HG03066 (cell line): ENCODE data around the gene CCDC170.

Experiments used
- ATAC-seq: cut with Tn5 transposase; IDR thresholded peaks from one replicate; pipeline ENCODE4 v1.9.1; 2021; ENCODE audit warnings: low read depth; ENCODE audit not compliant: unreplicated experiment

Gene CCDC170

DNA sequence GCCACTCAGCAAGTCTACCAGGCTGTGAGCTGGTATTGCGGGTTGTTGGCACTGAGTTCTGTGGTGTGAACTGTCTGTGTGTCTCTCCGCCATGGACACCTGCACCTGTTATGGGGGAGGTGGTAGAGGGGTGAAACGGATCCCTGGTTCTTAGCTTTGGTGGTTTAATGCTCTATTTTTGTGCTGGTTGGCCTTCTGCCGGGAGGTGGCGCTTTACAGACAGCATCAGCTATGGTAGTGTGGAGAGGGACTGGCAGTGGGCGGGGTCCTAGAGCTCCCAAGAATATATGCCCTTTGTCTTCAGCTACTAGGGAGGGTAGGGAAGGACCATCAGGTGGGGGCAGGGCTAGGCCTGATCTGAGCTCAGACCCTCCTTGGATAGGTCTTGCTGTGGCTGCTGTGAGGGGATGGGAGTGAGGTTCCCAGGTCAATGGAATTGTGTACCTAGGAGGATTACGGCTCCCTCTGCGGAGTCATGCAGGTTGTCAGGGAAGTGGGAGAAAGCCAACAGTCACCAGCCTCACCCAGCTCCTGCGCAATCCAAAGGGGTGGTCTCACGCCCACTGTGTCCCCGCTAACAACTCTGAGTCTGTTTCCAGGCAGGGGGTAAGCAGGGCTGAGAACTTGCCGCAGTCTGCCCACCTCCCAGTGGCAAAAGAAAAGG is 154.3 kb downstream of the CCDC170 start:
- no peak for ATAC-seq

DNA sequence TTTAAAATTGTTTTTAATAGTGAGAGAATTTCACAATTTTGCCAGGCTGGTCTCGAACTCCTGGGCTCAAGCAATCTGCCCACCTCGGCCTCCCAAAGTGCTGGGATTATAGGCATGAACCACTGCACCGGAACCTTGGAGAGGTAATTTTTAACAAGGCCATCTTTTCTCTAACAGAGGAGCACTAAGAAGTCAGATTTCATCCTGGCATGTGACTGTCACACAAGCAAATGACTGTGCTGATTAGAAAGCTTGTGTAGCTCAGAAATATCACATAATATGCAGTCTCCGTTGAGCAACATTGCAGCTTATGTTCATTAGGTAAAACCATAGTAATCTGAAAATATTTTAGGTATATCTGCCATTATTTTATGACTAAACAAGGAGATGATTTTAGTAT is 156.0 kb downstream of the CCDC170 start:
- ATAC-seq, result no peak

DNA sequence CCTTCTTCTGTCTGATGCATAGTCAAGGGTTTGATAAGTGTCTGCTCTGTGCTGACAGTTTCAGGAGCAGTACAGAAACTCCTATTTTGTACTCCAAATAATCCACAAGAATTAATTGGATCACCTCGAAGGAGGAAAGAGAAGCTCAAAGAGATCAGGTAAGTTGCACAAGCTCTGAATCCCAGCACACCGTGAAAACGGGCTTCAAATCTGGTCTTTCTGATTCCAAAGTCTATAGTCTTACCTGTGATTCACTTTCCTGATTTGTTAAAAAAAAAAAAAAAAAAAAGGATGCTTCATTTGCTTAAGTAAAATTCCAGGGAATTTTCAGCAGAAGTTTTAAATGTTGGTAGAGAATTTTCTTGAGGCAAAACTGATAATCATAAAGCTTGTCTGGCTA is 157.8 kb downstream of the CCDC170 start:
- no peak for ATAC-seq

DNA sequence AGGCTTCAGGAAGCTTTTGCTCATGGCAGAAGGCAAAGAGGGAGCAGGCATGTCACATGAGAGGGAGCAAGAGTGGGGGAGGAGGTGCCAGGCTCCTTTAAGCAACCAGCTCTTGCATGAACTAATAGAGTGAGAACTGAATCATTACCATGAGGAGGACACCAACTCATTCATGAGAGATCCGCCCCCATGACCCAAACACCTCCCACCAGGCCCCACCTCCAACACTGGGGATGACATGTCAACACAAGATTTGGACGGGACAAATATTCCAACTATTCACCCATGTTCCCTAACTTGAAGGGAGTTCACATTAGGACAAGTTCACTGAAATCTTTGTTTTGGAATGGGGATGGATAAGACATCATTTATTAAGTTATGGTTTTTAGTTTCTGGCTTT is 158.5 kb downstream of the CCDC170 start:
- no peak for ATAC-seq

DNA sequence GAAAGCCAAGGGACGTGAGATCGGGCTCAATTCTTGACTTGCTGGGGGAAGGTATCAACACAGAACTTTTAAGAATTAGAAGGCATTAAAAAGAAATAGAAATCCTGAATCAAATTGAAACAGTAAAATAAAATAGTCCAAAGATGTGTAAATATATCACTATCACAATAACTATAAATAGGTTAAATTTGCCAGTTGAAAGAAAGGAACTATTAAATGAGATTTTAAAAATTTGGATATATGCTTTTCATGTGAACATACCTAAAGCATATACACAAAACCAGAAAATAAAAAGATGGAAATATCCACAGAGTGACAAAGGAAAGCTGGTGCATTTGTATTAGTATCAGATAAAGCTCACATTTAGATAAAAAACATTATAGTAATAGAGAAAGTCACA is 161.3 kb downstream of the CCDC170 start:
- no peak for ATAC-seq

DNA sequence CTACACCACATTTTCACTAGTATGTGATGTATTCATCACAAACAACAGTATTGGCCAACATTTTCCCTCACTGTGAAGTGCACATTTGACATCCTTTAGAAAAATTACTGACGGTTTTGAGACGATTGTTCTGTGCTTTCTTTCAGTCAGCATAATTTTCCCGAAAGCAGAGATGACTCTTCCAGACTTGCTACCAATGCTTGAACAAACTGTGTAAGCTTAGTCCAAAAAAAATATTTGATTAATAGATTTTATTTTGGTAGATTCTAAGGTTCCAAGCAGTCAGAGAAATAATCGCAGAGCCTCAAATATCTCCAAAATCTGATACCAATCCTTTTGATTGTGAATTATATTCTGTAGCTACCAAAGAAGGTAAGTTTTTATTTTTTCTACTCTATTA is 162.6 kb downstream of the CCDC170 start:
- no peak for ATAC-seq

DNA sequence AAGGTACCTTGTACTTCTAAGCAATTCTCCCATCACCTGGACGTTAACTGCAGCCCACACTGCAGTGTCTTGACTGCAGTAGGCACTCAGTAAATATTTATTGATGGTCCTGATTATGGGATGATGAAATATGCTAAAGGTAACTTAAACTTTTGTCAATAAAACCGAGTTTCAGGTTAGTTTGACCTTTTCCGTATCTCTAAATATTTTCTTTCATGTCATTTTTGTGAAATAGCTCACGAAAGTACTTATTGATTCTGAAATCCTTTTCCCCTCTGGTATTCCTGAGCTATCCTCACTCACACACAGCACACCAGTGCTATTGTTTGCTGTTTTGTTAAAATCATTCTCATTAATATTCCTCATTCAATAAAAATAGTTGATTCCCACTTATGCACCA is 164.3 kb downstream of the CCDC170 start:
- no peak for ATAC-seq

DNA sequence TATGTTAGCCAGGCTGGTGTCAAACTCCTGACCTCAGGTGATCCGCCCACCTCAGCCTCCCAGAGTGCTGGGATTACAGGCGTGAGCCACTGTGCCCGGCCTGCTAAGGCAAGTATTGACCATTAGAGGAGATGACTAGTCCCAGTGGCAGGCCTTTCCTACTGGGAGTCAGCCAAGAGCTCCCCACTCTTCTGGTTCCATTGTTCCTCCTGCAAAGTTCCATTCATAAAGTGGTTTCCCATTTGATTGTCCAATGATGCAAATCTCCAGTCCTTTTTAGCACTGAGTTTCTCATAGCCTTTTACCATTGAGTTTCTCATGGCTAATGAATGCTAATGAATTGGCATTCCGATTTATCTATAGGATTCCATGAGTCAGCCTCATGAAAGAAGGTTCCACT is 165.4 kb downstream of the CCDC170 start:
- no peak for ATAC-seq

DNA sequence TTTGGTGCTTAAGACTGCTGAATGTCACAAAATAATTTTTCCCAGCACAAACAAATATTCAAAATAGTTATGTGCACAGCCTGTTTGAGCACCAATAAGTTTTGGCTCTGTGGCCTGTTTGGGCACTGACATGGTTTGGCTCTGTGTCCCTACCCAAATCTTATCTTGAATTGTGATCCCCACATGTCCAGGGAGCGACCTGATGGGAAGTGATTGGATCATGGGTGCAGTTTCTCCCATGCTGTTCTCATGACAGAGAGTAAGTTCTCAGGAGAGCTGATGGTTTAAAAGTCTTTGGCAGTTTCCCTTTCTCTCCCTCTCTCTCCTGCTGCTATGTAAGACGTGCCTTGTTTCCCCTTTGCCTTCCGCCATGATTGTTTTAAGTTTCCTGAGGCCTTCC is 167.7 kb downstream of the CCDC170 start:
- no peak for ATAC-seq

DNA sequence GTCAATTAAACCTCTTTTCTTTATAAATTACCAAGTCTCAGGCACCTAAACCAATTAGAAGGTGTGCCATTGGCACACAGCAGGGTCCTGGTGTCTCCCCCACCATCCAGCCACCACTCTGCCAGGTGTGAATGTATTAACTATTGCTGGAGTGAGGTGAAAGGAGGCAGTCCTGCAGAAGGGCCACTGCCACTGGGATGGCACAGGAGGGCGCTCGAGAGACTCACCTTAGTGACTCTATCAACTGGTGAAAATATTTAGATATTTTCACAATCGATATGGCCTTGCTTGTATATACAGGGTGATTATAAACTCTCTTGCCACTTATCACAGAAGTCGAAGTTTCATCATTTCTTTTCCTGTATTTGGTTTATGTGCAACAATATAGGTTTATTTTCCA is 168.1 kb downstream of the CCDC170 start:
- no peak for ATAC-seq

DNA sequence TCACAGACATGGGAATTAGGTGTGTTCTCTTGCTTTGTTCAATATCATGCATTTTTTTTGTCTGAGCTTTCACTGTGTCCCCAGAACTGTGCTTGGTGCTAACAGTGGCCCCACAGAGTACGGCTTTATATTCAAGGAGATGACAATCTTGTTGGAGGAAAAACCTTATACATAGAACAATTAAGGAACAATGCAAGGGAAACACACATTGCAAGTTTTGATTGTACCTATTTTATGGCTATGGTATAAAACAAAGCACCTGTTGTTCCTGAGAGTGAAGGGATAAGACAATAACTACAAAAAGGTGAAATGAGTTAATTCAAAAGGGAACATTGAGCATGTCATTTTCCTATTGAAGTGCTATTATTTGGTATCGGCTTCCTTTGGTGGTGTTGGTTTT is 169.7 kb downstream of the CCDC170 start:
- ATAC-seq, result no peak

DNA sequence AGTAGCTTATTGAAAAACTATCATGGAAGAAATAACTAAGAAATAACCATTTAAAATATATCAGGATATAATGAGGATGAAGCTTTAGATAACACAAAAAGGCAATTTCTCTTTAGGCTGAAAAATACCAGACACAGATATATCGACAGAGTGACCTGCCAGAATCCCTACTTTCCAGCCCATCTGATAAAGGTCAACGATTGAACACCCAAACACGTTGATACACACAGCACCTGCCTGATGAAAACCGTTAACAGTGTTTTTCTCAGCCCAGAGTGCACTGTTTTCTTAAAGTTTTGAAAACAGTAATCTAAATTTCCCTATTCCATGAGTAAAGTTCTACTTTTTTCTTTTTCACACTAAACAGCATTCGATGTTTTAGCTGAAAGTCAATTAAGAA is 170.6 kb downstream of the CCDC170 start:
- no peak for ATAC-seq

DNA sequence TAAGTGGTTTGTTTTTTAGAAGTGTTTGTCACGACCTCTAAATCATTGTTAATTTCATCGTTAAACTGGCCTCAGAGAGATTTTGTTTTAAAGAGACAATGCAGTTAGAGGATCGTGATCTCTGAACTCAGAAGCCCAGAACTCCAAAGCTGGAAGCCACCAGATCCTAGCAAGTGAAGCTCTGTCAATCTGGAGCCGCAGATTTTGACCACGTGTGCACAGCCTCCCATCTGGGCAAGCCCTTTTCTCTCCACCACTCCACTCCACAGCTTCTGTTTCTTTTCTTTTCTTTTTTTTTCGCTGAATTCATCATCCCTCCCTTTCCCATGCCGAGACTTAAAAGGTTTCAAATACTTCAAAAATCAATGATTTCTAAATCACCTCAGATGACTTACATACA is 171.5 kb downstream of the CCDC170 start:
- no peak for ATAC-seq

DNA sequence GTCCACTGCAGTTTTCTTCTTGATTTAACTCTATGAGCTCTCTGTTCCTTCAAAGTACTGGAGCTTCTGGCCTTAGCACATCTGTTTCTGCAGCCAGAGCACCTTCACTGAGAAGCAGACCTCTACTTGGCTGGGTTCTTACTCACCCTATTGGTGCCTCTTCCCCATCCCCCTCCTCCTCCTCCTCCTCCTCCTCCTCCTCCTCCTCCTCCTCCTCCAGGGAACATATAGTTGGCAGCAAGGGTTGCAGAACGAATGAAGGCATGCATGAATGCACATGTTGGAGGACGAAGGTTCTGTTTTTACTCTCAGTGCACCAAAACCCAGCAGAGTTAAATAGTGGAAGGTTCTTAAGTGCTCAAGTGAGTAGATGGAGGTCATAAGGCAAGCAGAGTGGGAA is 172.7 kb downstream of the CCDC170 start:
- no peak for ATAC-seq

DNA sequence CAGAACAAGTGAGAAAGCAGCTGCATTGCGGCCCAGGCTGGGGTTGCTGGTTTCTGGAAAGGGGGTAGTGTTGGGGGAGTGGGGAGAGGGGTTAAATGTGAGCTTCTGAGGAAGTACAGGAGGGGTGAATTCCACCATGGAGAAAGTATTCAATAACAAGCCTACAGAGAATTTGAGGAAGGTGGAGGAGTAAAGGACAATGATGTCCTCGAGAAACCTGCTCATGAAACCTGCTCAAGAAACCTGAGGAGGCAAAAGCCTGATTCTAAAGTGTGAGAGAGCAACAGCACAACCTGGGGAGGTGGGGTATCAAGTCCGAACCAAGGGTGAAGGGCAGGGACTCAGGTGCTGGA is 175.4 kb downstream of the CCDC170 start:
- no peak for ATAC-seq

DNA sequence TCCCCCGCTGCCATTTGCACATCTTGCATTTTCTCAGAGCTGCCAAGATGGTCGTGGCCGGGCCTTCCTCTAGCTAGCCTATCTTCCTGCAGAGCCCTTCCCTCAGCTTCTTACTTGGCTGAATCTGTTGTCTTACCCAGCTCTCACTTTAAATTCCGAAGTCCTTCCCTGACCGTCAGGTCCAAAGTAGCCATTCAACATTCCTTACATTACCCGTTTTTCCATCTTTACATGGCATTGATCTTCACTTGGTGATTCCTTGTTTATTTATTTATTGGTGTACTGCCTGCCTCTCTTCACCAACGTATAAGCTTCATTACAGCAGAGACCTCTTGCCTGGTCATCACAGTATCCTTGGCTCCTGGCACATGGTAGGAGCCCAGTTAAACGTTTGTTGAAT is 176.3 kb downstream of the CCDC170 start:
- ATAC-seq, result no peak
